ENCODE data around the gene NCOA1. TPM values are rescaled to one million over a fixed set of nuclear protein-coding genes. Genes with fewer than 3 reads are reported as not detected.

Gene NCOA1
- total and polyA plus RNA-seq, 2 of the 4 experiments (the other 2 are of a cell fraction), result 6.7 to 11.3 TPM

GRCh38 chr2:24762518-24762917, 271.5 kb downstream of the NCOA1 start:
- no peak overlapping the region for H2BK5ac ChIP-seq (ENCODE audit: low read depth, low read length, poor library complexity, severe bottlenecking)
- dilution Hi-C loops (cut with HindIII; ENCODE audit: low sequenced_read_pairs, unreplicated experiment), result no loop called here
- intact Hi-C loops (cut with micrococcal nuclease), result no loop called here
- H3K79me1 ChIP-seq (ENCODE audit: low read depth in 1 of 2, low read length in 2 of 2), result no peaks in the 10 kb centered on the region
- H4K20me1 ChIP-seq (ENCODE audit: insufficient read depth, low read length), result no peaks in the 10 kb centered on the region
- CTCF ChIA-PET, result no interaction called here
- no peak overlapping the region for H2AK9ac ChIP-seq (replicated peaks; ENCODE audit: low read depth, low read length, poor library complexity)
- no peak overlapping the region for H3K18ac ChIP-seq (ENCODE audit: low read depth, low read length)
- WGBS, 2 experiments (ENCODE audit: extremely low coverage in 2 of 2, insufficient read length in 1 of 2), result no CpG with 5 or more reads among the region's 2 CpGs
- DNase-seq, result peak; percentile 49
- peak; percentile 94 for ATAC-seq (ENCODE audit: low read depth)
- H3K9me1 ChIP-seq (ENCODE audit: insufficient read depth, low read length), result peaks cover 6% of the 10 kb centered on the region; the same call in 1 of the 2 replicates
- no peak overlapping the region for H3K4me3 ChIP-seq (ENCODE audit: insufficient read depth, low read depth, low read length)
- no peak overlapping the region for H4K5ac ChIP-seq (ENCODE audit: low read depth, low read length)
- no peak overlapping the region for H3K56ac ChIP-seq (ENCODE audit: extremely low read depth, insufficient read depth, low read length)
- POLR2A ChIA-PET (ENCODE audit: unreplicated experiment), result interaction anchor here (1.5 kb wide), 1 partner anchor 30 kb away, joined by 5 read pairs; no protein-coding TSS in a partner anchor
- no peak overlapping the region for H2BK15ac ChIP-seq (ENCODE audit: low read depth, low read length)
- H3K4me2 ChIP-seq (ENCODE audit: low read depth, low read length), result no peak overlapping the region; the same call in 1 of the 2 replicates
- no peak overlapping the region for H3K14ac ChIP-seq (replicated peaks; ENCODE audit: low read depth, low read length)
- H3K36me3 ChIP-seq (ENCODE audit: control insufficient read depth, insufficient read depth, low read length), result peaks cover 9% of the 10 kb centered on the region
- H2AK5ac ChIP-seq (ENCODE audit: low read depth, low read length), result no peak overlapping the region
- no peak overlapping the region for H4K8ac ChIP-seq (ENCODE audit: low read depth in 2 of 2, low read length in 2 of 2)
- no peak overlapping the region for H3K4ac ChIP-seq (ENCODE audit: low read depth, low read length)
- no peak overlapping the region for H3K27ac ChIP-seq (ENCODE audit: insufficient read depth, low read length)
- no peak overlapping the region for H2AFZ ChIP-seq (replicated peaks; ENCODE audit: low read length, poor library complexity)
- H4K91ac ChIP-seq (ENCODE audit: insufficient read depth, low read depth, low read length), result no peak overlapping the region
- no peak overlapping the region for H2BK120ac ChIP-seq (ENCODE audit: low read depth, low read length)
- no TSS peak for BruUV-seq (replicated peaks)
- H2BK20ac ChIP-seq (ENCODE audit: low read depth, low read length), result no peak overlapping the region
- H3K4me1 ChIP-seq (ENCODE audit: control insufficient read depth, insufficient read depth, low read length), result peaks cover 6% of the 10 kb centered on the region
- no peaks in the 10 kb centered on the region for H3K9me3 ChIP-seq (ENCODE audit: control insufficient read depth, insufficient read depth, low read length)
- H3K23ac ChIP-seq (ENCODE audit: low read depth, low read length), result no peak overlapping the region
- in situ Hi-C loops (cut with MboI; ENCODE audit: low sequenced_read_pairs), result no loop called here
- no peak overlapping the region for H3K9ac ChIP-seq (ENCODE audit: low read depth, low read length)
- H3K27me3 ChIP-seq (ENCODE audit: control insufficient read depth, insufficient read depth, low read length), result no peaks in the 10 kb centered on the region
- TF ChIP-seq CEBPB (IDR thresholded peaks at IDR 0.05; ENCODE audit: low read depth, low read length), result no peak
- TF ChIP-seq CTCF (conservative IDR thresholded peaks at IDR 0.05; ENCODE audit: low read depth, low read length), result no peak
- no peak for TF ChIP-seq RCOR1 (IDR thresholded peaks at IDR 0.05; ENCODE audit: insufficient replicate concordance, low read length)
- no peak for TF ChIP-seq FOS (IDR thresholded peaks at IDR 0.05; ENCODE audit: low read depth, low read length)
- TF ChIP-seq NFE2L2 (IDR thresholded peaks at IDR 0.05; ENCODE audit: low read depth, low read length), result no peak
- no peak for TF ChIP-seq POLR2A (IDR thresholded peaks at IDR 0.05; ENCODE audit: low read depth, low read length)
- no peak for TF ChIP-seq CHD1 (IDR thresholded peaks at IDR 0.05; ENCODE audit: low read depth, low read length)

All from IMR-90 (cell line).